ENCODE data around the gene ZBED4. TPM values are rescaled to one million over a fixed set of nuclear protein-coding genes. Genes with fewer than 3 reads are reported as not detected.

Gene ZBED4, protein sequence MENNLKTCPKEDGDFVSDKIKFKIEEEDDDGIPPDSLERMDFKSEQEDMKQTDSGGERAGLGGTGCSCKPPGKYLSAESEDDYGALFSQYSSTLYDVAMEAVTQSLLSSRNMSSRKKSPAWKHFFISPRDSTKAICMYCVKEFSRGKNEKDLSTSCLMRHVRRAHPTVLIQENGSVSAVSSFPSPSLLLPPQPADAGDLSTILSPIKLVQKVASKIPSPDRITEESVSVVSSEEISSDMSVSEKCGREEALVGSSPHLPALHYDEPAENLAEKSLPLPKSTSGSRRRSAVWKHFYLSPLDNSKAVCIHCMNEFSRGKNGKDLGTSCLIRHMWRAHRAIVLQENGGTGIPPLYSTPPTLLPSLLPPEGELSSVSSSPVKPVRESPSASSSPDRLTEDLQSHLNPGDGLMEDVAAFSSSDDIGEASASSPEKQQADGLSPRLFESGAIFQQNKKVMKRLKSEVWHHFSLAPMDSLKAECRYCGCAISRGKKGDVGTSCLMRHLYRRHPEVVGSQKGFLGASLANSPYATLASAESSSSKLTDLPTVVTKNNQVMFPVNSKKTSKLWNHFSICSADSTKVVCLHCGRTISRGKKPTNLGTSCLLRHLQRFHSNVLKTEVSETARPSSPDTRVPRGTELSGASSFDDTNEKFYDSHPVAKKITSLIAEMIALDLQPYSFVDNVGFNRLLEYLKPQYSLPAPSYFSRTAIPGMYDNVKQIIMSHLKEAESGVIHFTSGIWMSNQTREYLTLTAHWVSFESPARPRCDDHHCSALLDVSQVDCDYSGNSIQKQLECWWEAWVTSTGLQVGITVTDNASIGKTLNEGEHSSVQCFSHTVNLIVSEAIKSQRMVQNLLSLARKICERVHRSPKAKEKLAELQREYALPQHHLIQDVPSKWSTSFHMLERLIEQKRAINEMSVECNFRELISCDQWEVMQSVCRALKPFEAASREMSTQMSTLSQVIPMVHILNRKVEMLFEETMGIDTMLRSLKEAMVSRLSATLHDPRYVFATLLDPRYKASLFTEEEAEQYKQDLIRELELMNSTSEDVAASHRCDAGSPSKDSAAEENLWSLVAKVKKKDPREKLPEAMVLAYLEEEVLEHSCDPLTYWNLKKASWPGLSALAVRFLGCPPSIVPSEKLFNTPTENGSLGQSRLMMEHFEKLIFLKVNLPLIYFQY
- 18.2 and 19.8 TPM in 2 replicates for total RNA-seq

DNA sequence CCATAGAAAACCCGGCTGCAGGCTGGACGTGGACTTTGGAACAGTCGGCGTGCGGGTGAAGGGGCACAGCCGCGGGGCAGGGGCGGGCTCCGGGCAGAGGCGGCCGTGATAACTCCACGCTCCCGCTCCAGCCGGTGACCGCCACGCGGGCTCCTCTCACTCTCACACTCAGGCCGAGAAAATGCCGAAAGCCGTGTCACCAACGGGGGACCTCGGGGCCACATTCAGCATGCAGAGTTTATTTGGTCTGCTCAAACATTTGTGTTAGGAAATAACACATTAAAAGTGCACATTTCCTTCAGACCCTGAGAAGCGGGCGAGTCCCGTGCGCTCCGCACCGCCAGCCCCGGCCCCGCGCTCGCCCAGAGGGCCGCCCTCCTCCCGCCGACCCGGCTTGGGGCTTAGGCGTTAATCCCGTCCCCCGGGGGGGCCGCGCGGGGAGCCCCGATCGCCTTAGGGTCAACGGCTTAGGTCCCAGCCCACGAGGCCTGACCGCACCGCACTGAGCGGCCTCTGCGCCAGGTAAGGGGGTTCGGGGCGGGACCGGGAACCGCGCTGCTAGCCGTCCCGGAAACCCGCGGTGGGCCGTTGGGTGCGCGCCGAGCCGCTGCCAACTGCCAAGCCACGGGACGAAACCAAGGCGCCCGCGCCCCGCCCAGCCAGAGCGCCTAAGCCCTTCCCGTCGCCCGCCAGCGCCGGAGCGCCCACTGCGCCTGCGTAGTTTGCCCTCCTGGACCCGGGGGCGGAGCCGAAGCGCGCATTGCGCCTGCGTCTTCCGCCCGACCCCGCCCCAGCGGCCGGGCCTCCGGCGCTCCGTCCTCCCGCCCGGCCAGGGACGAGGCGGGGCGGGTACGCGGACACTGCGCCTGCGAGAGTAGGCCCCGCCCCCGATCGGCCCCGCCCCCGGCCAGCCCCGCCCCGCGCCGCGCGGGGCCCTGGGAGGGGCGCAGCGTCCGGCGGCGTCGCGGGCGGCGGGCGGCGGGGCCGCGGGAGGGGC, at the start of gene ZBED4:
Gene ZBED4, plus strand, starts transcription at position 947 of the 997 bp plus-strand sequence. CDS start 29,819 bp downstream, outside the sequence.
- Mint-ChIP-seq H3K4me3 (peak within 1 kb of the TSS; percentile 92), H3K4me1 (peaks cover 34% of the 10 kb centered on the region), H3K9me3 (no peaks in the 10 kb centered on the region), H3K36me3 (ENCODE audit: low read depth) (peaks cover 12% of the 10 kb centered on the region), H3K27ac (peak within 1 kb of the TSS; percentile 94), H3K27me3 (peaks cover 5% of the 10 kb centered on the region)
- intact Hi-C loops (cut with micrococcal nuclease): loop anchor here (1.0 to 5.0 kb wide), 3 partner anchors 14 to 109 kb away; partner anchors contain the start of genes ALG12, CRELD2 and PIM3
- peak; percentile 100 for DNase-seq

- Mint-ChIP-seq H3K36me3 (ENCODE audit: low read depth) (peaks cover 41% of the 10 kb centered on the region), H3K27ac (peak overlapping the region; percentile 62), H3K27me3 (no peaks in the 10 kb centered on the region), H3K9me3 (no peaks in the 10 kb centered on the region), H3K4me3 (peak overlapping the region; percentile 53), H3K4me1 (peaks cover 56% of the 10 kb centered on the region)
- intact Hi-C loops (cut with micrococcal nuclease): no loop called here
- no peak for DNase-seq
Observed at GRCh38 chr22:49807129-49807528, 46.5 kb upstream of the ZBED4 start.

- no peaks in the 10 kb centered on the region for H3K27me3 Mint-ChIP-seq
- DNase-seq: peak; percentile 88
- H3K4me1 Mint-ChIP-seq: peaks cover 59% of the 10 kb centered on the region
- H3K27ac Mint-ChIP-seq: peak overlapping the region; percentile 68
- H3K36me3 Mint-ChIP-seq (ENCODE audit: low read depth): peaks cover 48% of the 10 kb centered on the region
- H3K9me3 Mint-ChIP-seq: no peaks in the 10 kb centered on the region
- peak overlapping the region; percentile 53 for H3K4me3 Mint-ChIP-seq
- intact Hi-C loops (cut with micrococcal nuclease): no loop called here
Observed at GRCh38 chr22:49807780-49808708, 45.6 kb upstream of the ZBED4 start.

- no peaks in the 10 kb centered on the region for H3K9me3 Mint-ChIP-seq
- peak overlapping the region; percentile 24 for H3K4me3 Mint-ChIP-seq
- peak overlapping the region; percentile 3 for H3K27ac Mint-ChIP-seq
- intact Hi-C loops (cut with micrococcal nuclease): no loop called here
- peaks cover 42% of the 10 kb centered on the region for H3K36me3 Mint-ChIP-seq (ENCODE audit: low read depth)
- H3K27me3 Mint-ChIP-seq: no peaks in the 10 kb centered on the region
- H3K4me1 Mint-ChIP-seq: peaks cover 57% of the 10 kb centered on the region
- no peak for DNase-seq
Observed at GRCh38 chr22:49810363-49811019, 43.2 kb upstream of the ZBED4 start.

- Mint-ChIP-seq H3K9me3 (no peaks in the 10 kb centered on the region), H3K36me3 (ENCODE audit: low read depth) (peaks cover 44% of the 10 kb centered on the region), H3K4me3 (peak overlapping the region; percentile 24), H3K4me1 (peaks cover 59% of the 10 kb centered on the region), H3K27me3 (no peaks in the 10 kb centered on the region), H3K27ac (no peak overlapping the region)
- DNase-seq: no peak
- intact Hi-C loops (cut with micrococcal nuclease): no loop called here
Observed at GRCh38 chr22:49811020-49811791, 42.4 kb upstream of the ZBED4 start.

GRCh38 chr22:49812838-49813237, 40.8 kb upstream of the ZBED4 start:
- Mint-ChIP-seq H3K27me3 (no peaks in the 10 kb centered on the region), H3K27ac (no peak overlapping the region), H3K4me1 (peaks cover 56% of the 10 kb centered on the region), H3K36me3 (ENCODE audit: low read depth) (peaks cover 50% of the 10 kb centered on the region), H3K9me3 (no peaks in the 10 kb centered on the region), H3K4me3 (no peak overlapping the region)
- no peak for DNase-seq
- intact Hi-C loops (cut with micrococcal nuclease): no loop called here

GRCh38 chr22:49814164-49814686, 39.4 kb upstream of the ZBED4 start:
- Mint-ChIP-seq H3K27ac (no peak overlapping the region), H3K4me1 (peaks cover 48% of the 10 kb centered on the region), H3K36me3 (ENCODE audit: low read depth) (peaks cover 59% of the 10 kb centered on the region), H3K4me3 (no peak overlapping the region), H3K9me3 (no peaks in the 10 kb centered on the region), H3K27me3 (no peaks in the 10 kb centered on the region)
- no peak for DNase-seq
- intact Hi-C loops (cut with micrococcal nuclease): no loop called here

- Mint-ChIP-seq H3K4me1 (peaks cover 47% of the 10 kb centered on the region), H3K27ac (no peak overlapping the region), H3K4me3 (no peak overlapping the region), H3K27me3 (no peaks in the 10 kb centered on the region), H3K9me3 (no peaks in the 10 kb centered on the region), H3K36me3 (ENCODE audit: low read depth) (peaks cover 61% of the 10 kb centered on the region)
- no peak for DNase-seq
- intact Hi-C loops (cut with micrococcal nuclease): no loop called here
Observed at GRCh38 chr22:49814856-49815255, 38.8 kb upstream of the ZBED4 start.

GRCh38 chr22:49815641-49816091, 38.0 kb upstream of the ZBED4 start:
- intact Hi-C loops (cut with micrococcal nuclease): no loop called here
- Mint-ChIP-seq H3K4me3 (no peak overlapping the region), H3K27me3 (no peaks in the 10 kb centered on the region), H3K9me3 (no peaks in the 10 kb centered on the region), H3K27ac (no peak overlapping the region), H3K4me1 (peaks cover 46% of the 10 kb centered on the region), H3K36me3 (ENCODE audit: low read depth) (peaks cover 66% of the 10 kb centered on the region)
- DNase-seq: no peak

DNA sequence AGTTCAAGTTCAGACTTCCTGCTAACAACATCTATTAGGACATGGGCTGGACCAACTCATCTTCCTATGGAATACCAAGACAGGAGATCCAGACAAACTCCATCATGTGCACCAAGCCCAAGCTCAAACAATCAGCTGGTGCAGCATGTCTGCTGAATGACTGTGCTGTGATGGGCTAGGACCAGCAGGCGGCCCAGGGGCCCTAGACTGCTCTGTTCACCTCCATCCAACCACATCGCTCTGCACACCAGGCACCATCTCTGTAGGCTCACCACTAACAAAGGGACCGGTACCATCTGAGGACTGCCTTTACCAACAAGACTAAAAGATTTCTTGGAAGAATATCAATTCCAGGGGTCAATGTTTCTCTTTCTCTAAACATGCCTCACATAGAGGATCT, 36.3 kb upstream of the ZBED4 start:
- Mint-ChIP-seq H3K4me3 (no peak overlapping the region), H3K36me3 (ENCODE audit: low read depth) (peaks cover 64% of the 10 kb centered on the region), H3K27me3 (no peaks in the 10 kb centered on the region), H3K27ac (no peak overlapping the region), H3K4me1 (peaks cover 40% of the 10 kb centered on the region), H3K9me3 (no peaks in the 10 kb centered on the region)
- intact Hi-C loops (cut with micrococcal nuclease): no loop called here
- DNase-seq: no peak

DNA sequence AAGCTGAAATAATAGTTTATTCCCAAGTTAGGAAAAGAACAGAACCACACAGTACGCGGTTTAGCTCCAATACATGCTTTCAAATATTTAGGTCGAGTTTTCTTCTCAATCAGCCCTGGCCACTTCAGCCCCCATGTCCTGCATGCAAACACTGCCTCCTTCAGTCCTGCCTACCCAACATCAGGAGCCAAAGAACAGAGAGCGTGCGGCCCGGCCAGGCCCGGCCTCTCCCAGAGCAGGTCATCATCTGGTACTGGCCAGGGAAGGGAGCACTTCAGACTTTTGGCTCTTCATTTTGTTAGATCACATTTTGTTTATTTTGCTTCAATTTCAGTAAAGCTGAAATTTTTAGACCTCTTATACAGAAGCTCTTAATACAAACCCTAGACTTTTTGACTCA, 32.7 kb upstream of the ZBED4 start:
- Mint-ChIP-seq H3K4me1 (peaks cover 52% of the 10 kb centered on the region), H3K27me3 (no peaks in the 10 kb centered on the region), H3K4me3 (no peak overlapping the region), H3K36me3 (ENCODE audit: low read depth) (peaks cover 76% of the 10 kb centered on the region), H3K9me3 (no peaks in the 10 kb centered on the region), H3K27ac (no peak overlapping the region)
- no peak for DNase-seq
- intact Hi-C loops (cut with micrococcal nuclease): no loop called here

Measured in activated CD4-positive, alpha-beta T cell treated with anti-CD3 and anti-CD28 coated beads, Interleukin-2, amount 10 ng/mL, durations not matched to agents 24 days and 14 days (primary cell).